Activated naive CD4-positive, alpha-beta T cell treated with anti-CD3 and anti-CD28 coated beads, Interleukin-2, amount 50 U/mL, for 24 hours (primary cell): ENCODE measurements around the gene DIS3L2.
"Not testable (repeated sequence)": the region's sequence is repeated elsewhere in the genome, so short reads cannot be mapped to it uniquely, and the experiment has no call there.

Experiments used
- H3K27ac Mint-ChIP-seq: one replicate; pipeline ENCODE4 v1.8.0; 2021; ENCODE audit warnings: mild to moderate bottlenecking, mixed read lengths
- H3K27me3 Mint-ChIP-seq: one replicate; pipeline ENCODE4 v1.8.0; 2021; ENCODE audit warnings: mixed read lengths
- H3K36me3 Mint-ChIP-seq: one replicate; pipeline ENCODE4 v1.8.0; 2021; ENCODE audit warnings: mixed read lengths
- H3K4me1 Mint-ChIP-seq: one replicate; pipeline ENCODE4 v1.8.0; 2021; ENCODE audit warnings: mixed read lengths
- H3K4me3 Mint-ChIP-seq: one replicate; pipeline ENCODE4 v1.8.0; 2021; ENCODE audit warnings: mild to moderate bottlenecking, mixed read lengths
- H3K9me3 Mint-ChIP-seq: one replicate; pipeline ENCODE4 v1.8.0; 2021; ENCODE audit warnings: mixed read lengths

DIS3L2 gene

DNA sequence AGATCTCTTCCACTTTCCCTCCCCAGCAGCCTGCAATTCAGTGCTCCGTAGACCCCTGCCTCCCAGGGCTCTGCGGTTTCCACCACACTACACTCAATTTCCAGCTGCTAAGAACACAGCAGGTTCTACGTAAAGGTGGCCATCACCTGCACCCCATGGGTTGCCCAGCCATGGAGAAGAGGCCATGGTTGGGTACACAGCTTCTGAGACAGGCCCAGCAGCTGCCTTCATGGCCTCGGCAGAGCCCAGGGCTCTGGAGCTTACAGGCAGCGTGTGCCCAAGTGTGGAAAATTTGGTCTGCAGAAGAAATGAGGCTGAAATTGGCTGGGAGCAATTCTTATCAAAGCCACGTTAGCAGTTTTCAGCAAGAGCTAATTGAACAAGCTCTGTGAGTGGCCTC, 362.5 kb downstream of the DIS3L2 start:
- not testable (repeated sequence) for H3K36me3 Mint-ChIP-seq, H3K27ac Mint-ChIP-seq, H3K9me3 Mint-ChIP-seq, H3K4me3 Mint-ChIP-seq, H3K27me3 Mint-ChIP-seq
- H3K4me1 Mint-ChIP-seq, result peaks cover 52% of the 10 kb centered on the region

DNA sequence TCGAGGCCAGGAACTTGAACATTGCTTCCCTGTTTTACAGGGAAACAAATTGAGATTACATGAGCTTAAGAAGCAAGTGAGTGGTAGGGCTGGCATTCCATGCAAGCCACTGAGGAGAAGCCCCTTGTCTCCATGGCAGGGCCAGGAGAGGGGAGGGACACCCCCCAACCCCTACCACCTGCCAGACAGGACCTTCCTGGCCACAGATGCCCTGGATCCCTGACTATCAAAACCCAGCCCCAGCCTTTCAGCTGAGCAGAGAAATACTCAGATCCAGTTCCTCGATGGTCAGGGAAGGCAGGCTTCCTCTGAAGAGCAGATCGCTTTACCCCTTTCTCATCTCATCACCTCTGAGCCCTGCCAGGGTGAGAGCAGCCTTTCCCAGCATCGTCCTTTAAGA, 363.3 kb downstream of the DIS3L2 start:
- Mint-ChIP-seq H3K27me3 (no peaks in the 10 kb centered on the region), H3K4me3 (no peak overlapping the region), H3K36me3 (no peaks in the 10 kb centered on the region), H3K27ac (no peak overlapping the region), H3K9me3 (no peaks in the 10 kb centered on the region), H3K4me1 (peaks cover 44% of the 10 kb centered on the region)

DNA sequence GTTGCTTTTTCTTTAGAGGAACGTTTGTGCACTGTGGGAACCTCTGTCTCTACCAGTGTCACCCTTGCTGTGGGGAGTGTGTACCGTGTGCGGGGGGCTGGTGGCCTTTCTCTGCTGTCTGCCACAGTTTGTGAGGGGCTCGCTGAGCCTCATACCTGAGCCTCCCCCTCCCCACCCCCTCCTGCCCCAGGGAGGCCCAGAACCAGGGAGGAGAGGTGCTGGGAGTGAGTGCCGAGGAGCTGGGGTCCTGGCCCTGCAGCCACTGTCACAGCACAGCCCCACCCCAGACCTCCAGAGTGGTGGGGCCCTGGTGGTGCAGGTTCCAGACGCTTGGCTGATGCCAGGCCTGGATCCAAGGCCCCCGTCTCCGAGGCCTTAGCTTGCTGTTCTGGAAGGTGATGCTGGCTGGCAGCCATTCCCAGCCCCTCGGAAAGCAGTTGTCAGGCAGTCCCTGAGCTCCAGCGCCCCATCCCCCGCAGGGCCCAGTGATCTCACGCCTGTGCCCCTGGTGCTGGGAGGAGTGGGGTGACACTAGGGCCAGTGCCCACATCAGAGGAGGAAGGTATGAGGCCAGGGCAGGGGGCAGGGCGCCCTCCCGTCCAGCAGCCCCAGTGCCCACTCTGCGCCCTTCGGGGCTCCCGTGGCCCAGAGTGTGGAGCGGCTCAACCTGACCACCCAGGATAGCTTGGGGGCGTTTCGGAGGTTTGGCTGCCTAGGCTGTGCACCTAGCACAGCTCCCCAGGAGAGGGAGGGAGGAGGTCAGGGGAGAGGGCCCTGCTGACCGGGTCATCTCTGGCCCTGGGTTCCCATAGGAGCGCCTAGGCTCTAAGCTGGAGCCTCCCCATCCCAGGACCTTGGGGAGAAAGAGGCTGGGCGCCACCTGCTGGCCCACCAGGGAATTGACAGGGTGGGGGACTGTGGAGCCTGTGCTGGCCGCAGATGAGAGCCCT, 364.1 kb downstream of the DIS3L2 start:
- Mint-ChIP-seq H3K36me3 (no peaks in the 10 kb centered on the region), H3K4me1 (peaks cover 36% of the 10 kb centered on the region), H3K4me3 (no peak overlapping the region), H3K27ac (no peak overlapping the region), H3K27me3 (no peaks in the 10 kb centered on the region), H3K9me3 (no peaks in the 10 kb centered on the region)

DNA sequence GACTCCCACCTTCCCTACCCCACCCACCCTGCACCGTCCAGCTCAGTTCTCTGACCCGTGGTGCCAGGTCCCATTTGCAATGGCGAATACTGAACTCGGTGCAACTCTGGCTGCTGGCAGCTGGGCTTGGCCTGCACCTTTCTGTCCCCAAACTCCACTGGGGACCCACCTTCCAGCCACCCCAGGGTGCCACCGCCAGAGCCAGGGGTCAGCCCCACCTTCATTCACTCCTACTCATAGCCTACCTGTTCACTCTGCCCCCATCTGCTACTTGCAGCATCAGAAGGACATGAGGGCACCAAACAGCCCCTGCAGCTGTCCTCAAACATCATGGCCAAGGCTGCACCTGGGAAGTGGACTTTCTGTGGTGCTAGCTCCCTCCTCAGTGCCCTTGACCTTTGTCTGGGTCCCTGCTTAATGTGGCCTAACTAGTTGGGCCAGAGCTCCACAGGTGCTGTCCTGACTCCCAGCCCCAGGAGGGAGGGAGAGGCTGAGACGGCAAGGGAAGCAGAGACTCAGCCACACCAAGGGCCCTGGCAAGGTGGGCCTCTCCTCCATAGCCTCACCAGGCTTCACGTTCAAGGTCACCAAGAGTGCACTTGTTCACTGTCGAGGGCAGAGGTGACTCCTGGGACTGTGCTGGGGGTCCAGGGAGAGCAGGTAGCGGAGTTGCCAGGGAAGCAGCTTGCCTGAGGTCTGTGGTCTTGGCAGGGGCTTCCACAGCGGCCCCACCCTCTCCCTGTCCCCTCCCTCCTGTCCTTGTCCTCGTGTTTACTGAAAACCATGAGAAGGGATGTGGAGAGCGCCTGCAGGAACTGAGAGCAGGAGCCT, 365.0 kb downstream of the DIS3L2 start:
- H3K27ac Mint-ChIP-seq, H3K36me3 Mint-ChIP-seq, H3K9me3 Mint-ChIP-seq, H3K4me3 Mint-ChIP-seq, H3K27me3 Mint-ChIP-seq: not testable (repeated sequence)
- H3K4me1 Mint-ChIP-seq, result peaks cover 27% of the 10 kb centered on the region

DNA sequence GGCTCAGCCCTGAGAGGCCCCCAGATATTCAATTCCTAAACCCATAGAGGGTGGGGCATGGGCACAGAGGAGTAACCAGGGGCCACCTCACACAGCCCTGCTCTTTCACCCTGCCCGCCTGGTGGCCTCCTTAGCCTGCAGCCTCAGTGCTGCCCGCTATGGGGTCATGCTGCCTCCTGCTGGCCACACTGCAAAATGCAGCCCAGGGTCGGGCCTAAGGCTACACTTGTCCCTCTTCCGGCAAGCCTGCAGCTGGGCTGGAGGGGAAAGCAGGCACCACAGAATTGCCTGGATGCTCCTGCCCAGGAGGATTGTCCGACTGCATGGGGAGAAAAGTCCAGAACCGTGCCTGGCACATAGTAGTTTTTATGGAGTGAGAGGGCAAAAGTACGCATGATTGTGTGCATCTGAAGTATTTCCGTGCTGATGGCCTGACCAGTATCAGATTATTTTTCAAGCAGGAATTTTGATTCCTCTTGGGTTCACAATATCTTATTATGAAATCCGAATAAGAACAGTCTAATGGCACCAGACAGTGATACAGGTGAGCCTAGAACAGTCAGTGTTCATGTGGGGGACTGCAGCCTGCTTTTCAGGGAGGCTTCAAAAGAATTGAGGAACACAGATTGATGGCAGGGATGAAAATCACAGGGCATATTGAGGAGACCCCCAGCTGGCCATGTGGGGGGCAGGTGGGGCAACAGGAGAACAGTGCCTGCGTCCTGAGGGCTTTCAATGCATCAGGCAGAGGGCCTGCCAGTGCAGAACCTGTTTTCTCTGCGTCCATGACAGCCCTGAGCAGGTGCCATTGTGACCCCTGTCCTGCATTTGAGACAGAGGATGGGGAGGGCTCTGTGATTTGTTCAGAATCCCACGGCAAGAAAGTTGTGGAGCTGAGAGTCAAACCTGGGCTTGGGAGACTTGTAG, 365.9 kb downstream of the DIS3L2 start:
- no peaks in the 10 kb centered on the region for H3K9me3 Mint-ChIP-seq
- H3K36me3 Mint-ChIP-seq, result no peaks in the 10 kb centered on the region
- no peak overlapping the region for H3K4me3 Mint-ChIP-seq
- H3K27me3 Mint-ChIP-seq, result no peaks in the 10 kb centered on the region
- no peak overlapping the region for H3K27ac Mint-ChIP-seq
- peaks cover 18% of the 10 kb centered on the region for H3K4me1 Mint-ChIP-seq

DNA sequence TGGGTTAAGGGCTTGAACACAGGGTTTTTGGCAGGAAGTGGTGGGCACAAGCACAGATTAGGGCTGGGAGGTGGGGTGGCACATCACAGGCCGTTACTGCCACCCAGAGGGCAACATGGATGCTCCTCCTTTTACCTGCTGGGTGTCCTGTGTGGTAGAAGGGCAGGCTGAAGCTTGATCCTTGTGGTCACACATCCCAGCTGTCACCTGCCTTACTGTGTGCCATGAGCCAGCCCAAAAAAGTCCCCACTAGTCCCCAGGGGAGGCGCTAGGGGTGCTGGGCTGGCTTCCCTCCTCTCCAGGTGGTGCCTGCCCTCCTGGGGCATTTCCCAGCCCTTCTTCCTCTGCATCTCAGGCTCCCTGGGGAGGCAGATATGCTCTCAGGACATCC, 366.5 kb downstream of the DIS3L2 start:
- peaks cover 12% of the 10 kb centered on the region for H3K4me1 Mint-ChIP-seq
- no peaks in the 10 kb centered on the region for H3K27me3 Mint-ChIP-seq
- H3K27ac Mint-ChIP-seq, result no peak overlapping the region
- H3K36me3 Mint-ChIP-seq, result no peaks in the 10 kb centered on the region
- H3K4me3 Mint-ChIP-seq, result no peak overlapping the region
- H3K9me3 Mint-ChIP-seq, result no peaks in the 10 kb centered on the region

DNA sequence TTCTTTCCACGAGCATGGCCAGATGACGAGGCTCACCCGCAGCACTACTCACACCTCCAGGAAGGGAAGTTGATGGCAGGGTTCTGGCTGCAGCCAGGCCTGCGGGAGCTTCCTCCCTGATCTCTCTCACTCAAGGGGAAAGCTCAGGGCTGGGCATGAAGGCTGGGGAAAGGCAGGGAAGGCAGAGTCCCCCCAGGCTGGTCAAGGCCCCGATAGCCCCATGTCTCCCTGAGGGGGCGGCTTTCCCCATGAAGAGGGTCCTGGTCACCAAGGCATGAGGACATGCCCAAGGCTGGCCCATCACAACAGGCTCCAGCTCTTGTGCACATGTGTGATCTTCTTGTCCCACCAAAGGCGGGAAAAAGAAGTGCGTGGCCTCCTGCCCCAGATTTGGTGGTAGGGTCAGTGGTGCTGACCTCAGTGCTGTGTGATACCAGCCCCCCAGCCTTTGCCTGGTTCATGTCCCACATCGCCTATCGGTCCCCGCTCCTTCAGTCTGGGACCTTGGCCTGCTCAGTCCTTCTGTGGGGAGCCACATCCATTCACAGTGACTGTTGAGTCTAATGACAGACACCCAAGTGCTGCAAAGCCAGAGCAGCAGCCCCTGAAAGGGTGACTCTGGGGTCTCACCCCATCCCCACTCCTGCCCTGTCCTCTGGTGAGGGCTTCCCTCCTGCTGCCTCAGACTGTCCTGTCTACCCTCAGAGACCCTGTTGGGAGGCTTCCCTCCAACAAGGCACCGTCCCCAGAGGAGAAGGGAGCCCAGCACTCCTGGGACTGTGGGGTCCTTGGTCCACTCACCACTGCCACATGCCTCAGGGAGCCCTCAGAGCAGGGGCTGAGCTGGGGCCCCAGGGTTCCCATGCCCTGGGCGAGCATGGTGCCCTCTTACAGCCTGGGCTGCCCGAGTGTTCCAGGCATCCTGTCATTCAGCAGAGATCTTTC, 367.3 kb downstream of the DIS3L2 start:
- no peaks in the 10 kb centered on the region for H3K27me3 Mint-ChIP-seq
- no peaks in the 10 kb centered on the region for H3K36me3 Mint-ChIP-seq
- H3K4me3 Mint-ChIP-seq, result no peak overlapping the region
- no peak overlapping the region for H3K27ac Mint-ChIP-seq
- H3K9me3 Mint-ChIP-seq, result no peaks in the 10 kb centered on the region
- H3K4me1 Mint-ChIP-seq, result peaks cover 8% of the 10 kb centered on the region

DNA sequence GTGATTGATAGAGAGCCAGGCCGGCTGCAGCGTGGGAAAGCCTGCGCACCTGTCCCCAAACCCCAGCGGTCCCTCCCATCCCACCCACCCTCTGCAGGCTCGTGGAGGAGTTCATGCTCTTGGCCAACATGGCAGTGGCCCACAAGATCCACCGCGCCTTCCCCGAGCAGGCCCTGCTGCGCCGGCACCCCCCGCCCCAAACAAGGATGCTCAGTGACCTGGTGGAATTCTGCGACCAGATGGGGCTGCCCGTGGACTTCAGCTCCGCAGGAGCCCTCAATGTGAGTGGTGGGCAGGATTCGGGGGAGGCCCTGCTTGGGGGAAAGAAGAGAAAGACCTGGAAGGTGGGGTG, 368.2 kb downstream of the DIS3L2 start:
- H3K36me3 Mint-ChIP-seq, result no peaks in the 10 kb centered on the region
- H3K9me3 Mint-ChIP-seq, result no peaks in the 10 kb centered on the region
- H3K27me3 Mint-ChIP-seq, result no peaks in the 10 kb centered on the region
- no peak overlapping the region for H3K4me3 Mint-ChIP-seq
- no peak overlapping the region for H3K27ac Mint-ChIP-seq
- H3K4me1 Mint-ChIP-seq, result peaks cover 6% of the 10 kb centered on the region

DNA sequence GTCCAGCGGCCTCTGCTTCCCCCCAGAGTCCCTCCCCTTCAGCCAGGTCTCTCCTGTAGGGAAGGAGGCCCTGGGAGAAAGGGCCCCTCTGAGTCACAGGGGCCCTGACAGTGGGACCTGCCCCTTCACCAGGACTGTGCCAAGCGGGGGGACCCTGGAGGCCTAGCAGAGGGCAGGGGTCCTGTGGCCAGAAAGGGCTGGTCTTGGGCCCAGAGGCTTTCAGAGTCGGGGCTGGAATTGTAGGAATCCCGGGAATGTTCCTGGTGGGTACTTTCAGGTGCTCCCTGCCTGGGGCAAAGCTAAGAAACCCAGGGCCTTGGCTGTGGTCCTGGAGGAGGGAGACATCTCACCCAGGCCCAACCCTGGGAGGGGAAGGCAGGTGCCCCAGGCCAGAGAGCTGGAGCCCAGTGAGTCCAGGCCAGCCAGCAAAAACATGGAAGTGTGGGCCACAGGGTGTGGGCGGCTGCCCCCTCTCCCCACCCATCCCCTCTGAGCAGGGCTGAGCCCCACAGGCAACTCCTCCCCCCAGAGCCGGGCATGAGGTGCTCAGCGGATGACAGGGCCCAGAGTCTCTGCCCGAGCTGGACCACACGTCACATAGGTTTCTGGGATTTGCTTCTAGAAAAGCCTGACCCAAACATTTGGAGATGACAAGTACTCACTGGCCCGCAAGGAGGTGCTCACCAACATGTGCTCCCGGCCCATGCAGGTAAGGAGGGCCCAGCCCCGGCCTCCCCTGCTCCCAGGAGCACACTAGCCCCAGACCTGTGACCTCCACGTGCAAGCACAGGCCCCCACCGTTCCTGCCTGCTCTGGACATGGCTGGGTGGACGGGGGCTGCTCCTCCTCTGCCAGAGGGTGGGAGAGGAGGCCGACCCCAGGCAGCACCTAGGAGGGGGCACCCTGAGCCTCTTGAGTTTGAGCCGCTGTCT, 368.8 kb downstream of the DIS3L2 start:
- no peak overlapping the region for H3K4me3 Mint-ChIP-seq
- H3K4me1 Mint-ChIP-seq, result peaks cover 6% of the 10 kb centered on the region
- H3K27ac Mint-ChIP-seq, result no peak overlapping the region
- no peaks in the 10 kb centered on the region for H3K9me3 Mint-ChIP-seq
- H3K27me3 Mint-ChIP-seq, result no peaks in the 10 kb centered on the region
- H3K36me3 Mint-ChIP-seq, result no peaks in the 10 kb centered on the region

DNA sequence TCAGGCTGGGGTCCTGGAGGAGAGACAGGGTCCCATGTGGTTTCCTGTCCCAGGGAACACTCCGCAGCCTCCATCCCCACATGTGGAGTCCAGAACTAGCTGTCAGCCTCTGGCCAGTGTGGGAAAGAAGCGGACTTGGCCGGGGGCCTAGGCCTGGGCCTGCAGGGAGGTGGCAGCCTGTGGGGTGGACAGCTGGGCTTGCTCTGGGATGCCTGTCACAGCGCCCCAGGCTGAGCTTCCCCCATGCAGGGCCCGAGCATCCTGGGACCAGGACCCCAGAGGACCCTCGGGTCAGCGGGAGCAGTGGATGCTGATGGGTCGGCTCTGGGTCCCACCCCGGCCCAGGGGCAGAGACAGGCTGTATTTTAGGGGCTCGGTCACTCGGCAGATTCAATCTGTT, 369.5 kb downstream of the DIS3L2 start:
- not testable (repeated sequence) for H3K27me3 Mint-ChIP-seq, H3K27ac Mint-ChIP-seq, H3K36me3 Mint-ChIP-seq, H3K9me3 Mint-ChIP-seq, H3K4me1 Mint-ChIP-seq, H3K4me3 Mint-ChIP-seq

DNA sequence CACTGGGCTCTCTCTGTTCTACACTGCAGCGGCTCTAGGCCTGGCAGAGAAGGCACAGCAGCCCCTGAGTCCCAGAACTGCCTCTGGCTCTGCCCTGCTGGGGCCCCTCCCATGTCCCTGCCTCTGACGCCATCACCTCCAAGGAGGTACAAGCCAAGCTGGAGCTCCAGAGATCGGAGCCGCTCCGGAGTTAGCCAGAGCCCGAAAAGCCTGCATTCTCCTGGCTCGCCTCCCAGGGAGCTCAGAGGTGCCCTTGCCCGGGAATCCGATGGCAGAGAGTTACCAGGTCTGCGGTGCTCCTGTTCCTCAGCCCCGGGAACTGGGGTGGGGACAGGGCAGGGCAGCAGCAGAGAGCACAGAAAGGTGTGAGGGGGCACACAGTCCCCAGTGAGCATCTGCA, 370.1 kb downstream of the DIS3L2 start:
- H3K36me3 Mint-ChIP-seq, H3K27ac Mint-ChIP-seq, H3K4me1 Mint-ChIP-seq, H3K9me3 Mint-ChIP-seq, H3K4me3 Mint-ChIP-seq, H3K27me3 Mint-ChIP-seq: not testable (repeated sequence)

DNA sequence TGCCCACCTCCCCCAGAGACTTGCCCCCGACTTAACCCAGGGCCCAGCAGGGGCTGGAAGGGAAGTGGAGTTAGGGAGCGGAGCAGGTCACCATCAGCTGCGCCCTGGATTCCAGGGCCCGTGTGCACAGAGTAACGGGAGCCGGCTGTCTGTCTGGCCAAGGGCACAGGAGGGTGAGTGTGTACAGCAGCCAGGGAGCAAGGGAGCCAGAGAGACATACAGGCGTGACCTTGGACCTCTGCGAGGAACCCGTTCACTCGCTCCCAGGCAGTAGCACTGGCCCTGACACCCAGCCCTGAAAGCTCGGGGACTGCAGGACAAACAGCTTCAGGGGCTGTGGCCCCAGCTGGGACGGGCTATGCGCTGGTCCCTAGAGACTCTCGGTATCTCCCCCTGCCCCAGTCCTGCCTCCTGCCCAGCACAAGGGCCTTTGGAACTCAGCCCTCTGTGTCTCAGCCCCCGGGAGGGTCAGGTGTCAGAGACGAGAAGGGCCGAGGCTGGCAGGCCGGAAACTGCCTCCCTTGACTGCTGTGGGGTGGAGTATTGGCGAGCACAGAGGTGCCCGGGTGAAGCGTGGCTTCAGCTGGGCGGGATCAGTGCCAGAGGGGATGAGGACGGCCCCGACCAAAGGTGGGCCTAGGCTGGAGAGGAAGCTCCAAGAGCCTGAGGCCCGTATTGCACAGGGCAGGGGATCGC, 370.9 kb downstream of the DIS3L2 start:
- H3K4me3 Mint-ChIP-seq, result not testable (repeated sequence)

DNA sequence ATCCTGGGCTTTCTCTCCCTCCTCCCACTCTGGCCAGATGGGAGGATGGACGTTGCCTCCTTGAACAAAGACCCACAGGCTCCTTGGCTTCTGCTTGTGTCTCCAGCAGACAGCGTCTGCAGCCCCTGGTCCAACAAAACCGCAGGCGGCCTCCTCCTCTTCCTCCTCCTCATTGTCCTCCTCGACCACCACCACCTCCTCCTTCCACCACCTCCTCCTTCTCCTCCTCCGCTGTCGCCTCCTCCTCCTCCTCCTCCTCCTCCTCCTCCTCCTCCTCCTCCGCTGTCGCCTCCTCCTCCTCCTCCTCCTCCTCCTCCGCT, 371.4 kb downstream of the DIS3L2 start:
- H3K36me3 Mint-ChIP-seq, result no peaks in the 10 kb centered on the region
- H3K4me3 Mint-ChIP-seq, result no peak overlapping the region
- no peaks in the 10 kb centered on the region for H3K9me3 Mint-ChIP-seq
- no peak overlapping the region for H3K27ac Mint-ChIP-seq
- H3K27me3 Mint-ChIP-seq, result no peaks in the 10 kb centered on the region
- no peaks in the 10 kb centered on the region for H3K4me1 Mint-ChIP-seq

More for the DNA sequence above, 370.9 kb downstream of the DIS3L2 start:
- H3K4me1 Mint-ChIP-seq, H3K27ac Mint-ChIP-seq, H3K9me3 Mint-ChIP-seq, H3K36me3 Mint-ChIP-seq, H3K27me3 Mint-ChIP-seq: not testable (repeated sequence)
